Measurements from ENCODE around the gene NGFR.

DNA sequence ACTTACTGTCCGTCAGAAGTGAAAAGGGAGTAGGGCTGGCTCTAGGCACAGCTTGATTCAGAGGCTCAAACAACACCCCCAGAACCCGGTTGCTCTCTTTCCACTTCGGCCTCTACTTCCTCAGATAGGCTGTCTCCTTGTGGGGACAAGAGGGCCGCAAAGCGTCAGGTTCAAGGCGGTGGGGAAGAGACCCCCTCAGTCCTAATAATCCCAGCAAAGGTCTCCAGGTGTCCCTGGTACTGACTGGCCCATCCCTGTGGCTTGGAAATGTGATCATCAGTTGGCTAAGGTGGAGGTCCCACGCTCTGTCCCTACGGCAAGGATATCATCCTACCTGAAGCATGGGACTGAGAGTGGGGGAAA, 26.0 kb downstream of the NGFR start:
- TF ChIP-seq, protein P1, sequence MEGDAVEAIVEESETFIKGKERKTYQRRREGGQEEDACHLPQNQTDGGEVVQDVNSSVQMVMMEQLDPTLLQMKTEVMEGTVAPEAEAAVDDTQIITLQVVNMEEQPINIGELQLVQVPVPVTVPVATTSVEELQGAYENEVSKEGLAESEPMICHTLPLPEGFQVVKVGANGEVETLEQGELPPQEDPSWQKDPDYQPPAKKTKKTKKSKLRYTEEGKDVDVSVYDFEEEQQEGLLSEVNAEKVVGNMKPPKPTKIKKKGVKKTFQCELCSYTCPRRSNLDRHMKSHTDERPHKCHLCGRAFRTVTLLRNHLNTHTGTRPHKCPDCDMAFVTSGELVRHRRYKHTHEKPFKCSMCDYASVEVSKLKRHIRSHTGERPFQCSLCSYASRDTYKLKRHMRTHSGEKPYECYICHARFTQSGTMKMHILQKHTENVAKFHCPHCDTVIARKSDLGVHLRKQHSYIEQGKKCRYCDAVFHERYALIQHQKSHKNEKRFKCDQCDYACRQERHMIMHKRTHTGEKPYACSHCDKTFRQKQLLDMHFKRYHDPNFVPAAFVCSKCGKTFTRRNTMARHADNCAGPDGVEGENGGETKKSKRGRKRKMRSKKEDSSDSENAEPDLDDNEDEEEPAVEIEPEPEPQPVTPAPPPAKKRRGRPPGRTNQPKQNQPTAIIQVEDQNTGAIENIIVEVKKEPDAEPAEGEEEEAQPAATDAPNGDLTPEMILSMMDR (conservative IDR thresholded peaks at IDR 0.05; ENCODE audit: low read depth, low read length): no peak
- no peak for TF ChIP-seq EZH2phosphoT487 (IDR thresholded peaks at IDR 0.05; ENCODE audit: borderline replicate concordance, low read length)
